ENCODE results near the gene CACNA1S.

The CACNA1S gene

DNA sequence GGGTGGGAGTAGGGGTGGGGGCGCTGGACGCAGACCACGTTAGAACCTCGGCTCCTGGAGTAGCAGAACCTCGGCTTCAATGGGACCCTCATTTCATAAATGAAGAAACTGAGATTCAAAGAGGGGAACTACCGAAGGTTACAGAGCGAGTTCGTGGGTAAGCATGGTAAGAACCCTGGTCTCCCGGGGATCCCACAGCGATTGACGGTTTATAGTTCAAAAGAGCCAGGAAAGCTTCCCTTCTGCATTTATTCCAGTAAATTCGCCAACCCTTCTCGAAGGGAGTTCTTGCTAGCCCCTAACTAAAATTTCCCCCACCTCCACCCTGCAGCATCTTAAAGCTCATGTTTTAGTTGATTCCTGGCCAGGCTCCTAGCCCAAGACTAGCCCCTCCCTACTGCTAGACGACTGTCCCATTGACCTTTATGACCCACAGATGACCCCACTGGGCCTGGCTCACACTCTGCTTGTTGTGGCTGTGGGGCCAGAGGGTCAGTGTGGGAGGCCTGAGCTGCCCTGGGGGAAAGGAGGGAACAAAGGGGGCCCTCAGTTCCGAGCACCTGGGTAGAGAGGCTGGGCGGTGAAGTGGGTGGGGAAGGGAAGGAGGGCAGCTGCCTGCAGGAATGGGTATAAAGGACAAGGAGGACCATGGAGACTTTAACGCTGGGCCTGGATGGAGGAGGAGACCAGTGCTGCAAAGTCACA lies 88.2 kb downstream of the CACNA1S start:
- no peak for DNase-seq

- peak; percentile 92 for DNase-seq
Measured at GRCh38 chr1:201023517-201023902, 88.7 kb downstream of the CACNA1S start, which contains the start of gene KIF21B. Gene KIF21B (minus strand): TSS chr1:201023714. CDS start chr1:201023383, 331 bp downstream.

GRCh38 chr1:201022820-201023516 lies 89.3 kb downstream of the CACNA1S start:
- DNase-seq: peak; percentile 51

DNA sequence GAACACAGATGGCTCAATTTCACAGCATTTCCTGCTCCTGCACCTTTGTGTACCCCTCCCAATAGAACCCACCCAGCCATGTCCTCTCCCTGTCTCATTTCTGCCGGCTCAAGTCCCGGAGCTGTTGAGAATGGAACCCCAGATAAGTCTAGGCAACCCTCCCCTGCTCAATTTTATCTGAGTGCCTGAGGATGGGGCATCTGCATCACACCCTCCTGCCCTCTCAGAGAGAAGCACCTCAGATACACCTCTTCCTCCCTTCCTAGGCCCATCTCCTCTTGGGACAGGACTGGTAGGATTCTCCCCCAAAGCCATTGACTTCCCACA lies 89.8 kb downstream of the CACNA1S start:
- DNase-seq: no peak

DNA sequence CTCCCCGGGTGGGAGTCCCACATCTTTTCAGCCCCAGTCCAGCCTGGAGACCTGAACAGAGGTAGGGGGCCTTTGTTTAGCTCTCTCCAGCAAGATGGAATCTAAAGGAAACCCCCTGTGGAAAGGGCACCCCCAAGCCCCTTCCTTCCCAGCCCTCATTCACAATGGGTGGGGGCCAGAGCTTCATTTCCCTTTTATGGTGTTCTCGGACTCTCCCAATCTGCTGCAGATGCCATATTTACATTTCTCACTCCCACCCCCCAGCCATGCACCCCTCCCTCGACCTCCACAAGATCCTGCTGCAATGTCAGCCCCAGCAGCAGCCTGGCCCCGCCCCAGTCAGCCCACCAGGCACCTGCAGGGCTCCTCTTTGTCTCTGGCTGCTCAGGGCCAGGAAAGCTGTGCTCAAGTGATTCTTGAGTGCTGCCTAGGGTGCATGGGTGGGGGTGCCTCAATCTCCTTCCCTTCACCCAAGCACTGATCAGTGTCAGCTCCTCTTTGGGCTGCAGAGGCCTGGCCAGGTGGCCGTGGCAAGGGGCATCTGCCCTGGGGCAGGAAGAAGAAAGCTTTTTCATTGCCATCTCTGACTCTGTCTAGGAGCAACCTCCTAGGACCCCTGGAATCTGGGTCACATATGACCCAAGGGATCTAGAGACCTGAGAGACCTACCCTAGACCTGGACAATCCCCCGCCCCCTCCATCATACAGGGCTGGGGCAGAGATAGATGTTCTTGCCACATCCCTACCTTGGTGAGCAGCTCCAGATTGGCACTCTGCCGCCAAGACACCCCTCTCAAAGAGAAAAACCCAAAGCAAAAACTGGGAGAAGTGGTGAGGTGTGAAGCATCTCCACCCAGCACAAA lies 90.4 kb downstream of the CACNA1S start:
- no peak for DNase-seq

- peak; percentile 41 for DNase-seq
Measured at GRCh38 chr1:201020721-201021629, 91.3 kb downstream of the CACNA1S start.

GRCh38 chr1:201020040-201020591 lies 92.1 kb downstream of the CACNA1S start:
- peak; percentile 52 for DNase-seq

DNA sequence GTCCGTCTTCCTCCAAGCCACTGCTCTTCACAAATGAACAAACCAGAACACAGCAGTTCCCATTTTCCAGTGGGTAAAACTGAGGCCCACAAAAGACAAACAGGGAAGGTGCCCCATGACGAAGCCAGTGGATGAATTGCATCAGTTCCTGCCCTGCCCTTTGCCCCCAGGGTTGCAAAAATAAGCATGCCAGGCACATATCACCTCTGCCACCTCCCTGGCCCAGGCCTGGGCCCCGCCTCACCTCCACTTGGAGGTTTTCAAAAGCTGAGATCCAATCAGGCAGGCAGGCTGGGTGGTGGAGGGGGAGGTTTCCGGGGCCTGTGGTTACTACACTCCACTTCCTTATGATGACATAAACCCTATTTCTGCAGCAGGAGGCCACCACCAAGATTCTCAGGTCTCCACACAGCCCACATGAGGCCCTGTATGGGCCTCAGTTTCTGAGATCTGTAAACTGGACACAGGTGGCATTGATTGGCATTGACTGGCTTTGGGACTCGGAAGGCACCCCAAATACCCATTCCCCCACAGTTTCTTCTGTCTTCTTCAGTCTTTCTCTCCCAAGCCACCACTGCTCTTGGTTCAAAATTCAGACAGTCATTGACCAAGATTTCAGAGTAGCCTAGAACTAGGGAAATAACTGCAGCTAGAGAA lies 92.8 kb downstream of the CACNA1S start:
- DNase-seq: peak; percentile 92

- DNase-seq: no peak
Measured at GRCh38 chr1:201017828-201018163, 94.4 kb downstream of the CACNA1S start.

DNA sequence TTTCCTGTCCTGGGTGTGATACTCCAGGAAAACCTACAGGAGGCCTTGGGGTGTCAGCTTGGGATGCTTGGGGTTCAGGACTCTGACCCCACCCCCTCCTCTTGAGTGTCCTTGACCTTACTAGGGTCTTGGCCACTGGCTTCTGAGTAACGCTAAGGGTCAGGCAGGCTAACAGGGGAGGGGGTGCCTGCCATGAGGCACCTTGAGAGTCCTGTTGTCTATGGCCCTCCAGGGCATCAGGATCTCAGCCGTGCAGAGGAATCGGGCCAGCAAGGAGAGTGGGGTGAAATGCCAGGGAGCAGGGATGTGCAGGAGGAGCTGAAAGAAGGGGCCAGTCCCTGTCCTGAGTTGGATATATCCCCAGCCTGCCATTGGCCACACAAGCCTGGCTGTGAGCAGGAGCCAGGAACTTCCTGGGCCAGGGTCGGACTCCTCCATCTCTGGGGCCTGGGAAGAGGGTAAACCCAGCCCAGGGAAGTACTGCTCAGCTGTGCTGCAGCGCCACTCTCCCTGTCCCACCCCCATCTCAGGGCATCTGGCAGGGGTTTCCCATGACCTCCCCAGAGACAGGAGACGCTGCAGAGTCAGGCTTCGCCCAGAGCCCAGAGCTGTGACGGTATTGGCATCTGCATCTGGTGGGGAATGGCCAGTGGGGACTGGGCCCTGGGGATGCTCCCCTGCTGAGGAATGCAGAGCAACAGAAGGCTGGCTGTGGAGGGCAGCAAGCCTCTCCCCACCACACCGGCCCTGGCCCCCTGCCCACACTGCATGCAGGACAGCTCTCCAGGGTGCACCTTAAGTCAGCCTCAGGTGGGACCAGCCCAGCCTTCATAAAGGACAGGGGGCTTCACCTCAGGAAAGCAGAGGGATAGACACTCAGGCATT lies 95.0 kb downstream of the CACNA1S start:
- DNase-seq: no peak

- DNase-seq: no peak
Measured at GRCh38 chr1:201016211-201016651, 96.0 kb downstream of the CACNA1S start.

DNA sequence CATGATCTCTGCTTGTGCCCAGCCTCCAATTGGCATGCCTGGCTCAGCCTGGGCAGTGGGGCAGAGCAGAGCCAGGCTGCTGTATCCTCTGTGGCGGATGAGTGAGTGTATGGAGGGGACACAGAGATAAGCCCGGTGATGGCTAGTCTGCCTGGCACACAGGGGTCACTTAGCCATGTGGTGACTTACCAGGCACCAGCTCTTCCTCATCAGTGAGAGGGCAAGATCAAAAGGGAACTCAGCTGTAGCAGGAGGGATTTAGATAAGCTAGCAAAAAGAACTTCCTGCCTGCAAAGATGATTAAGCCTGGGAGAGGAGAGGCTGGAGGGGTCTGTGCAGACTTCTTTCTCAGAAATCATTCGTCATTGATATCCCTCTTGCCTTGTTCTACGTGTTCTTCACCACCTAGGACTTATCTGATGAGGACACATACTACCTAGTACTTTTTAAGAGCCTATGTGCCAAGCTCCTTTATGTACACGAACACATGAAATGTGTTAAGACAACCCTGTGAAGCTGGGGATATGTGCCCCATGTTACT lies 96.6 kb downstream of the CACNA1S start:
- no peak for DNase-seq

DNA sequence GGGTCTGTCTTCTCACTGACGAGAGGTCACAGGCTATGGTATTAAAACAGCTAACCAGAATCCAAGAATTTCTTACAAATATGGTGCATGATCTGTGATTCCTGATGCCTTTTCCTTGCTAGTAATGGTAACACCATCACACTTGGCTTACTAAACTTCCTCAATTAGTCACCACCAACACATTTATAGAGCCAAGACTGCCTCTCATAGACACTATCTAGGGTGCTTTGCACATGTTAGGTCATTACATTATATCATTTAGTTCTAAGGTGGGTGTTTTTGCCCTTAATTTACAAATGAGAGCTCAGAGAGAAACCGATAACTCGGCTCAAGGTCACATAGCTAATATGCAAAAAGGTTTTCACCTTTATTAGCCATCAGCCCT lies 97.4 kb downstream of the CACNA1S start:
- DNase-seq: no peak

DNA sequence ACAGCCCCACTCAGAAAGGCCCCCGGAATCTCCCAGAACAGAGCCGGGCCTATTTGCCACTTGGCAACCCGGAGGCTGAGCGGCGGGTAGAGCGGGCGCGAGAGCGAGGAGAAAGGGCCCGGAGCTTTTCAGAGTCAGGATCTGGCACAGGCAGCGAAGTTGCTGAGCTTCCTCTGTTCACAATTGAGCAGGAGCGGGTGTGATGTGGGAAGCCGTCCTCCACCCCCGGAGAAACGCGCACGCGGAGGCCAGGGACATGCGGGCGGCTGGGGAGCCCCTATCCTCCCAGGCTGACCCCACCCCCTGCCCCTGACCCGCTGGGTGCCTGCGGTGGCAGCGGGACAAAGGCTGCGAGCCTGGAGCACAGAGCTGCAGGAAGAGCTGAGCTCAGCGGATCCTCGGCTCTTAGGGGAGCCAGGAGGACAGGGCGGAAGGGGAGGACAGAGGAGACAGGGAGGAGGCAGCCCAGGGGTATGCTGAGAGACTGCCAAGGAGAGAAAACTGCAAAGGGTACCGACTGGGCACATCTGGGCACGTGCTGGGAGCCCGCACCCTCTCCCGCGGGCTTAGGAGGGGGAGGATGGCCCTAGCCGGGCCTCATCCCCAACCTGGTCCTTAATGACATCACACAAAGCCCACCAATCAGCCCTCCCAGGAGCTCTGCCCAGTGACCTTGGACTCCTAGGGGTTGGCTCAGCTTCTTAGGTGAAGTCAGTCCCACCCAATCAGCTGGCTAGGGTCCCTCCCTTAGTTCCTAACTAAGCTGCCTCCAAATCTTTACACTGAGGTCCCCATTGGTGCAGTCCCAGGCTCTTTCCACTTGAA lies 98.0 kb downstream of the CACNA1S start:
- DNase-seq: no peak

GRCh38 chr1:201013031-201013485 lies 99.2 kb downstream of the CACNA1S start:
- DNase-seq: peak; percentile 37

DNA sequence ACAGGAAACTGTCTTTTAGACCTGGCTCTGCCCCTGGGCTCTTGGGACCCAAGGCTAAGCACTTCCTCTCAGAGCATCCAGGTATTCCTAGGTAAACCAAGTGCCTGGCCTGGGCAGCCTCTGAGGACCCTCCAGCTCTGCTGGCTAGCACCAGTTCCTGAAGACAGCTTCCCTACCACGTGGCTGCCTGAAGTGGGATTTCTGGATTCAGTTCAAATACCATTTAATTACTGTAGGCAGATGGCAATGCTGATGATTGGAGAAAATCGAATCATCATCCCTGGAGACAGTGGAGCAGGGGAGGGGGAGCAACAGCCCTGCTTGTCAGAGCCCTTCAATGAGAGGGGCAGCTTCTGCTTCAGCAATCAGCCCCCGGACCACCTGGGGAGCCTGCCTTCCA lies 100.6 kb downstream of the CACNA1S start:
- no peak for DNase-seq

DNA sequence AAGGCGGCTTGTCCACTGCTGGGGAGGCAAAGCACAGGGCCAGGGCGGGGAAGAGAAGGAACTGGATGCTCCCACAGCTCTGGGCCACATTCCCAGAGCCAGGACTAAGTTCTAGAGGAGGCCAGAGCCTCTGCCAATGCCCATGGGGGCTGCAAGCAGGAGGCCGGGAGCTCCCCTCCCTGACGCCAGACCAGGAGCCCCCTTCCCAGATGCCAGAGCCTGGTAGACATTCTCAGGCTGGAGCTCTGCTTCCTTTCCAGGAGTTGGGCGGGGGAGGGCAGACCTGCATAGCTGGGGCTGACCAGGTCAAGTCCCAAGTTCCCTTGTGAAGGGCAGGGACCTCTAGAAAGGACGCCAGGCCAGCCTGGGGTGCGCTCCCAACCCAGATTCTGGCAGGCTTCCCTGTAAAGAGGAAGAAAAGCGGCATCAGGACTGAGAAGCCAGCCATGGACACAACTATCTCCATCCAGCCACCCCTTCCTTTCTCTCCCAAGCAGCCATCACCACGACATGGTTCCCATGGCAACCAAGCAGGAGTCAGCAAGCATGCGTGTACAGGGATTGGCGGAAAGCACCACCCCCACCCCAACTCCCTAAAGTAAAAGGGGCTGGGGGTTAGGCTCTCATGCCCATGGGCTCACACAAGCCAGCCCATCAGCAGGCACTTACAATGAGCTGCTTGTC lies 102.1 kb downstream of the CACNA1S start:
- no peak for DNase-seq

GRCh38 chr1:201008666-201009360 lies 103.4 kb downstream of the CACNA1S start:
- DNase-seq: no peak
